ENCODE measurements around the gene CDH8. TPM values are rescaled to one million over a fixed set of nuclear protein-coding genes. Genes with fewer than 3 reads are reported as not detected.
A peak's percentile ranks its signal among the peaks of the same experiment; 100 is the strongest.

Gene CDH8
- total and polyA plus RNA-seq, 4 donors: 0.33 to 15.4 (median 3.7) TPM

- intact Hi-C loops (cut with DNase I): loop anchor here in 1 of 2 donors (10.0 kb wide), 1 partner anchor 602 kb away; no protein-coding TSS in a partner anchor
- peak overlapping the region; percentile 9 to 61 for H3K4me3 ChIP-seq (ENCODE audit: low read length in 2 of 2)
Measured at GRCh38 chr16:62036802-62037135, 531 bp upstream of the CDH8 start.

GRCh38 chr16:62035115-62036092 is 834 bp downstream of the CDH8 start:
- ATAC-seq (ENCODE audit: low FRiP score) (peak; percentile 49), DNase-seq (no peak)
- Histone ChIP-seq H3K27me3 (ENCODE audit: control insufficient read depth in 1 of 2, insufficient read depth in 2 of 2, low read length in 1 of 2) (no peaks in the 10 kb centered on the region), H3K9me3 (ENCODE audit: control insufficient read depth, low read length) (no peaks in the 10 kb centered on the region), H3K27ac (ENCODE audit: low read depth in 1 of 2, low read length in 2 of 2) (no peak overlapping the region), H3K4me3 (ENCODE audit: low read length in 2 of 2) (peak overlapping the region; percentile 52 to 61), H3K36me3 (ENCODE audit: control insufficient read depth in 1 of 2, insufficient read depth in 2 of 2, low read length in 1 of 2) (no peaks in the 10 kb centered on the region), H3K4me1 (ENCODE audit: control insufficient read depth in 1 of 2, insufficient read depth in 2 of 2, low read length in 2 of 2) (peaks cover 0 to 4% of the 10 kb centered on the region in 2 donors)
- 1% methylated on average over 65 of the region's 65 CpGs for WGBS, 2 donors
- intact Hi-C loops (cut with DNase I): loop anchor here in 1 of 2 donors (10.0 kb wide), 1 partner anchor 601 kb away; no protein-coding TSS in a partner anchor

More at GRCh38 chr16:62036802-62037135, 531 bp upstream of the CDH8 start:
- no peaks in the 10 kb centered on the region for H3K27me3 ChIP-seq (ENCODE audit: control insufficient read depth in 1 of 2, insufficient read depth in 2 of 2, low read length in 1 of 2)
- no peaks in the 10 kb centered on the region for H3K36me3 ChIP-seq (ENCODE audit: control insufficient read depth in 1 of 2, insufficient read depth in 2 of 2, low read length in 1 of 2)
- H3K27ac ChIP-seq (ENCODE audit: low read depth in 1 of 2, low read length in 2 of 2): no peak overlapping the region
- H3K4me1 ChIP-seq (ENCODE audit: control insufficient read depth in 1 of 2, insufficient read depth in 2 of 2, low read length in 2 of 2): peaks cover 0 to 2% of the 10 kb centered on the region in 2 donors
- DNase-seq: no peak
- no peak for ATAC-seq (ENCODE audit: low FRiP score)
- no peaks in the 10 kb centered on the region for H3K9me3 ChIP-seq (ENCODE audit: control insufficient read depth, low read length)
- 4% methylated on average over 15 of the region's 15 CpGs for WGBS, 2 donors

GRCh38 chr16:62034231-62035114 is 1.8 kb downstream of the CDH8 start:
- intact Hi-C loops (cut with DNase I): loop anchor here in 1 of 2 donors (10.0 kb wide), 1 partner anchor 600 kb away; no protein-coding TSS in a partner anchor
- Histone ChIP-seq H3K36me3 (ENCODE audit: control insufficient read depth in 1 of 2, insufficient read depth in 2 of 2, low read length in 1 of 2) (no peaks in the 10 kb centered on the region), H3K27ac (ENCODE audit: low read depth in 1 of 2, low read length in 2 of 2) (no peak overlapping the region), H3K9me3 (ENCODE audit: control insufficient read depth, low read length) (no peaks in the 10 kb centered on the region), H3K4me3 (ENCODE audit: low read length in 2 of 2) (peak overlapping the region; percentile 52 to 61), H3K4me1 (ENCODE audit: control insufficient read depth in 1 of 2, insufficient read depth in 2 of 2, low read length in 2 of 2) (peaks cover 0 to 4% of the 10 kb centered on the region in 2 donors), H3K27me3 (ENCODE audit: control insufficient read depth in 1 of 2, insufficient read depth in 2 of 2, low read length in 1 of 2) (no peaks in the 10 kb centered on the region)
- ATAC-seq (ENCODE audit: low FRiP score) (no peak), DNase-seq (no peak)
- WGBS, 2 donors: 1 to 3% methylated on average over 32 of the region's 32 CpGs

GRCh38 chr16:62033065-62033464 is 3.2 kb downstream of the CDH8 start:
- no peaks in the 10 kb centered on the region for H3K27me3 ChIP-seq (ENCODE audit: control insufficient read depth in 1 of 2, insufficient read depth in 2 of 2, low read length in 1 of 2)
- no peak for DNase-seq
- H3K36me3 ChIP-seq (ENCODE audit: control insufficient read depth in 1 of 2, insufficient read depth in 2 of 2, low read length in 1 of 2): no peaks in the 10 kb centered on the region
- no peaks in the 10 kb centered on the region for H3K9me3 ChIP-seq (ENCODE audit: control insufficient read depth, low read length)
- no peak for ATAC-seq (ENCODE audit: low FRiP score)
- H3K4me3 ChIP-seq (ENCODE audit: low read length in 2 of 2): peak overlapping the region in 1 of 2 donors; percentile 30
- no peak overlapping the region for H3K27ac ChIP-seq (ENCODE audit: low read depth in 1 of 2, low read length in 2 of 2)
- 71 to 81% methylated on average over 1 of the region's 1 CpG for WGBS, 2 donors
- peaks cover 0 to 4% of the 10 kb centered on the region in 2 donors for H3K4me1 ChIP-seq (ENCODE audit: control insufficient read depth in 1 of 2, insufficient read depth in 2 of 2, low read length in 2 of 2)
- intact Hi-C loops (cut with DNase I): loop anchor here in 1 of 2 donors (10.0 kb wide), 1 partner anchor 598 kb away; no protein-coding TSS in a partner anchor

- no peak for DNase-seq
- ATAC-seq (ENCODE audit: low FRiP score): no peak
- Histone ChIP-seq H3K36me3 (ENCODE audit: control insufficient read depth in 1 of 2, insufficient read depth in 2 of 2, low read length in 1 of 2) (no peaks in the 10 kb centered on the region), H3K27ac (ENCODE audit: low read depth in 1 of 2, low read length in 2 of 2) (no peak overlapping the region), H3K27me3 (ENCODE audit: control insufficient read depth in 1 of 2, insufficient read depth in 2 of 2, low read length in 1 of 2) (no peaks in the 10 kb centered on the region), H3K9me3 (ENCODE audit: control insufficient read depth, low read length) (no peaks in the 10 kb centered on the region), H3K4me1 (ENCODE audit: control insufficient read depth in 1 of 2, insufficient read depth in 2 of 2, low read length in 2 of 2) (peaks cover 0 to 4% of the 10 kb centered on the region in 2 donors), H3K4me3 (ENCODE audit: low read length in 2 of 2) (no peak overlapping the region)
- intact Hi-C loops (cut with DNase I): loop anchor here in 1 of 2 donors (10.0 kb wide), 1 partner anchor 595 kb away; no protein-coding TSS in a partner anchor
- 76 to 84% methylated on average over 3 of the region's 3 CpGs for WGBS, 2 donors
Measured at GRCh38 chr16:62029947-62030346, 6.3 kb downstream of the CDH8 start.

GRCh38 chr16:62022688-62023087 is 13.6 kb downstream of the CDH8 start:
- no peak overlapping the region for H3K27ac ChIP-seq (ENCODE audit: low read depth in 1 of 2, low read length in 2 of 2)
- H3K4me1 ChIP-seq (ENCODE audit: control insufficient read depth in 1 of 2, insufficient read depth in 2 of 2, low read length in 2 of 2): peaks cover 0 to 3% of the 10 kb centered on the region in 2 donors
- no peaks in the 10 kb centered on the region for H3K27me3 ChIP-seq (ENCODE audit: control insufficient read depth in 1 of 2, insufficient read depth in 2 of 2, low read length in 1 of 2)
- no peak for ATAC-seq (ENCODE audit: low FRiP score)
- no peaks in the 10 kb centered on the region for H3K36me3 ChIP-seq (ENCODE audit: control insufficient read depth in 1 of 2, insufficient read depth in 2 of 2, low read length in 1 of 2)
- no peaks in the 10 kb centered on the region for H3K9me3 ChIP-seq (ENCODE audit: control insufficient read depth, low read length)
- intact Hi-C loops (cut with DNase I): no loop called here
- DNase-seq: no peak
- H3K4me3 ChIP-seq (ENCODE audit: low read length in 2 of 2): no peak overlapping the region
- WGBS, 2 donors: 77 to 96% methylated on average over 3 of the region's 3 CpGs

- Histone ChIP-seq H3K9me3 (ENCODE audit: control insufficient read depth, low read length) (no peaks in the 10 kb centered on the region), H3K36me3 (ENCODE audit: control insufficient read depth in 1 of 2, insufficient read depth in 2 of 2, low read length in 1 of 2) (no peaks in the 10 kb centered on the region), H3K27ac (ENCODE audit: low read depth in 1 of 2, low read length in 2 of 2) (no peak overlapping the region), H3K27me3 (ENCODE audit: control insufficient read depth in 1 of 2, insufficient read depth in 2 of 2, low read length in 1 of 2) (no peaks in the 10 kb centered on the region), H3K4me3 (ENCODE audit: low read length in 2 of 2) (no peak overlapping the region), H3K4me1 (ENCODE audit: control insufficient read depth in 1 of 2, insufficient read depth in 2 of 2, low read length in 2 of 2) (peaks cover 0 to 3% of the 10 kb centered on the region in 2 donors)
- ATAC-seq (ENCODE audit: low FRiP score) (peak; percentile 47), DNase-seq (no peak)
- 3% methylated on average over 11 of the region's 11 CpGs for WGBS, 2 donors
- intact Hi-C loops (cut with DNase I): no loop called here
Measured at GRCh38 chr16:62021161-62021581, 15.1 kb downstream of the CDH8 start.

- ATAC-seq (ENCODE audit: low FRiP score) (no peak), DNase-seq (no peak)
- WGBS, 2 donors: 6% methylated on average over 6 of the region's 6 CpGs
- Histone ChIP-seq H3K9me3 (ENCODE audit: control insufficient read depth, low read length) (no peaks in the 10 kb centered on the region), H3K4me3 (ENCODE audit: low read length in 2 of 2) (peak overlapping the region in 1 of 2 donors; percentile 26), H3K36me3 (ENCODE audit: control insufficient read depth in 1 of 2, insufficient read depth in 2 of 2, low read length in 1 of 2) (no peaks in the 10 kb centered on the region), H3K27ac (ENCODE audit: low read depth in 1 of 2, low read length in 2 of 2) (no peak overlapping the region), H3K4me1 (ENCODE audit: control insufficient read depth in 1 of 2, insufficient read depth in 2 of 2, low read length in 2 of 2) (peaks cover 0 to 3% of the 10 kb centered on the region in 2 donors), H3K27me3 (ENCODE audit: control insufficient read depth in 1 of 2, insufficient read depth in 2 of 2, low read length in 1 of 2) (no peaks in the 10 kb centered on the region)
- intact Hi-C loops (cut with DNase I): no loop called here
Measured at GRCh38 chr16:62020681-62021080, 15.6 kb downstream of the CDH8 start.

Data from aorta (tissue), 5 donors.